ENCODE measurements around the gene TMC6. TPM values are rescaled to one million over a fixed set of nuclear protein-coding genes. Genes with fewer than 3 reads are reported as not detected.

TMC6 gene
- total and polyA plus RNA-seq, 4 donors, result 75.7 to 166 (median 98.9) TPM

DNA sequence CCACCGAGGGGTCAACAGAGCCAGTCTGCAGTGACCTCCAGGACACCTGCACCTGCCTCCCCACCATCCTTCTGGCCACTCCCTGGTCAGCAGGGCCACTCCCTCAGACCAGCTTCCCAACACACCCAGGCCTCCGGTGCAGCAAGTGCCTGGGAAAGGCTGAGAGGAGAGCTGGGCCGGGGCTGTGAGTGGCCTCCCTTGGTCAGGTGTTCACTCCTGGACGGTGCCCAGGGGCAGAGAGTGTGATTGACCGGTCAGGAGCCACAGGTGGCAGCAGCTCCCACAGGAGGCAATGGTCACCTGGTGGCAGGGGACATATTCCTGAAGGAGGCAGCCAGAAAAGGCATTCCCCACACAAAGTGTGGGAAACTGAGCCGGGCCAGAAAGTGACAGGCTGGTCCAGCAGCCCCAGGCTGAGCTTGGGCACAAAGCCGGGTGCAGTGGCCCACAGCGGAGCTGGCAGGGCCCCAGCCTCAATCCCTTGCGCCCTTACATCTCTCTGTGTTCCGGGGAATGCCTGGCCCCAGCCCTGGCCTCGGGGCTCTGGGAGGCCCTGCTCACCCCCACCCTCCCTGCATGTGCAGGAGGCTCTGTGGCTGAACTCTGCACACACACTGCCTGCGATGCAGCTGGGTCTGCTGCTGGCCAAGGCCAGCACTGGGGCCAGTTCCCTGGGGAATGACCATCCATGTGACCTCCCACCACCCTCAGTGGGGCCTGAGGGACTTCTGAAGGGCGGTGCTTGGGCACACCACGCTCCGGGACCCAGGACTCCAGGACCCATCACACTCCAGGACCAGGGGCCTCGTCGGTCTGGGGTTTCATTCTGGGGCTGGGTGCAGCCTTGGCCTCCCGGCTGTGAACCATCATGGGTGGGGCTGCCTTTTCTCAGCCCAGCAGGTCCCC is 16.4 kb upstream of the TMC6 start:
- peak; percentile 14 for ATAC-seq (ENCODE audit: insufficient read depth, low FRiP score)
- Histone ChIP-seq H3K27me3 (ENCODE audit: control insufficient read depth in 3 of 3, insufficient read depth in 3 of 3, low read length in 2 of 3) (no peaks in the 10 kb centered on the region), H3K4me3 (no peak overlapping the region), H3K9ac (ENCODE audit: insufficient read depth in 1 of 2, low read length in 2 of 2) (no peak overlapping the region), H3K4me1 (ENCODE audit: control insufficient read depth in 5 of 5, insufficient read depth in 5 of 5, low read length in 5 of 5) (peaks cover 0 to 29% (median 18%) of the 10 kb centered on the region in 5 donors), H3K36me3 (ENCODE audit: control insufficient read depth in 4 of 4, insufficient read depth in 4 of 4, low read length in 4 of 4) (no peaks in the 10 kb centered on the region), H3K9me3 (ENCODE audit: control insufficient read depth in 4 of 4, insufficient read depth in 3 of 4, low read length in 3 of 4) (no peaks in the 10 kb centered on the region), H3K27ac (ENCODE audit: low read depth in 1 of 2, low read length in 1 of 2) (peak overlapping the region in 1 of 2 donors; percentile 55)
- 62 to 81% methylated on average over 18 of the region's 18 CpGs for WGBS, 2 donors
- DNase-seq, result no peak
- no peak for TF ChIP-seq CTCF (IDR thresholded peaks at IDR 0.05; ENCODE audit: control extremely low read depth, extremely low read depth)

GRCh38 chr17:78144147-78144719 is 15.7 kb upstream of the TMC6 start:
- Histone ChIP-seq H3K9me3 (ENCODE audit: control insufficient read depth in 4 of 4, insufficient read depth in 3 of 4, low read length in 3 of 4) (no peaks in the 10 kb centered on the region), H3K36me3 (ENCODE audit: control insufficient read depth in 4 of 4, insufficient read depth in 4 of 4, low read length in 4 of 4) (no peaks in the 10 kb centered on the region), H3K27ac (ENCODE audit: low read depth in 1 of 2, low read length in 1 of 2) (peak overlapping the region in 1 of 2 donors; percentile 55), H3K9ac (ENCODE audit: insufficient read depth in 1 of 2, low read length in 2 of 2) (no peak overlapping the region), H3K4me1 (ENCODE audit: control insufficient read depth in 5 of 5, insufficient read depth in 5 of 5, low read length in 5 of 5) (peaks cover 0 to 29% (median 18%) of the 10 kb centered on the region in 5 donors), H3K4me3 (no peak overlapping the region), H3K27me3 (ENCODE audit: control insufficient read depth in 3 of 3, insufficient read depth in 3 of 3, low read length in 2 of 3) (no peaks in the 10 kb centered on the region)
- WGBS, 2 donors, result 37 to 39% methylated on average over 11 of the region's 11 CpGs
- ATAC-seq (ENCODE audit: insufficient read depth, low FRiP score) (no peak), DNase-seq (peak; percentile 92 to 98 (median 95))
- TF ChIP-seq CTCF (IDR thresholded peaks at IDR 0.05; ENCODE audit: control extremely low read depth, extremely low read depth), result no peak

- peaks cover 0 to 29% (median 18%) of the 10 kb centered on the region in 5 donors for H3K4me1 ChIP-seq (ENCODE audit: control insufficient read depth in 5 of 5, insufficient read depth in 5 of 5, low read length in 5 of 5)
Measured at GRCh38 chr17:78143214-78144146, 14.9 kb upstream of the TMC6 start.

More at GRCh38 chr17:78143214-78144146, 14.9 kb upstream of the TMC6 start:
- no peak for DNase-seq
- Histone ChIP-seq H3K9me3 (ENCODE audit: control insufficient read depth in 4 of 4, insufficient read depth in 3 of 4, low read length in 3 of 4) (no peaks in the 10 kb centered on the region), H3K27me3 (ENCODE audit: control insufficient read depth in 3 of 3, insufficient read depth in 3 of 3, low read length in 2 of 3) (no peaks in the 10 kb centered on the region), H3K9ac (ENCODE audit: insufficient read depth in 1 of 2, low read length in 2 of 2) (no peak overlapping the region), H3K4me3 (no peak overlapping the region), H3K27ac (ENCODE audit: low read depth in 1 of 2, low read length in 1 of 2) (peak overlapping the region in 1 of 2 donors; percentile 29), H3K36me3 (ENCODE audit: control insufficient read depth in 4 of 4, insufficient read depth in 4 of 4, low read length in 4 of 4) (no peaks in the 10 kb centered on the region)
- WGBS, 2 donors, result 90 to 93% methylated on average over 21 of the region's 21 CpGs
- ATAC-seq (ENCODE audit: insufficient read depth, low FRiP score), result no peak
- no peak for TF ChIP-seq CTCF (IDR thresholded peaks at IDR 0.05; ENCODE audit: control extremely low read depth, extremely low read depth)
